Measurements from ENCODE around the gene KNTC1.

The KNTC1 gene

GRCh38 chr12:122635471-122635870, 108.4 kb downstream of the KNTC1 start:
- no peak overlapping the region for H3K9ac ChIP-seq (ENCODE audit: low read depth, low read length, poor library complexity, severe bottlenecking)
- H3K9me3 ChIP-seq (ENCODE audit: insufficient read depth, low read depth, low read length) = no peaks in the 10 kb centered on the region
- no peak overlapping the region for H3K4me2 ChIP-seq (ENCODE audit: low read depth, low read length, poor library complexity, severe bottlenecking)
- H3K79me2 ChIP-seq (ENCODE audit: insufficient read depth, low read length) = no peaks in the 10 kb centered on the region
- H2AFZ ChIP-seq (ENCODE audit: low read length) = no peak overlapping the region
- no peaks in the 10 kb centered on the region for H3F3A ChIP-seq (ENCODE audit: low read depth)
- no peak overlapping the region for H3K4me3 ChIP-seq (ENCODE audit: low read length, poor library complexity, severe bottlenecking)
- peaks cover 28% of the 10 kb centered on the region; the same call in 1 of the 2 replicates for H3K36me3 ChIP-seq (ENCODE audit: insufficient read depth, low read length)
- H3K4me1 ChIP-seq (ENCODE audit: insufficient read depth, low read length, poor library complexity, severe bottlenecking) = no peaks in the 10 kb centered on the region
- no peaks in the 10 kb centered on the region for H3K27me3 ChIP-seq (ENCODE audit: insufficient read depth, low read length, poor library complexity, severe bottlenecking)
- TF ChIP-seq CTCF (conservative IDR thresholded peaks at IDR 0.05; ENCODE audit: low read length) = no peak
- no peak for TF ChIP-seq EZH2phosphoT487 (IDR thresholded peaks at IDR 0.05; ENCODE audit: borderline replicate concordance)
- no peaks in the 10 kb centered on the region for H4K20me1 ChIP-seq (ENCODE audit: insufficient read depth, low read length, poor library complexity, severe bottlenecking)
- H3K9me2 ChIP-seq (replicated peaks; ENCODE audit: low read depth, low read length) = no peaks in the 10 kb centered on the region

- no peaks in the 10 kb centered on the region for H3K79me2 ChIP-seq (ENCODE audit: insufficient read depth, low read length)
- no peaks in the 10 kb centered on the region for H3K4me1 ChIP-seq (ENCODE audit: insufficient read depth, low read length, poor library complexity, severe bottlenecking)
These were observed 116.3 kb downstream of the KNTC1 start for GRCh38 chr12:122643207-122643805.

GRCh38 chr12:122646517-122647217, 119.6 kb downstream of the KNTC1 start:
- H3K79me2 ChIP-seq (ENCODE audit: insufficient read depth, low read length) = no peaks in the 10 kb centered on the region
- H3F3A ChIP-seq (ENCODE audit: low read depth) = no peaks in the 10 kb centered on the region
- H3K4me3 ChIP-seq (ENCODE audit: low read length, poor library complexity, severe bottlenecking) = no peak overlapping the region
- no peak overlapping the region for H3K9ac ChIP-seq (ENCODE audit: low read depth, low read length, poor library complexity, severe bottlenecking)
- no peaks in the 10 kb centered on the region for H3K36me3 ChIP-seq (ENCODE audit: insufficient read depth, low read length)
- no peak overlapping the region for H3K4me2 ChIP-seq (ENCODE audit: low read depth, low read length, poor library complexity, severe bottlenecking)
- no peak overlapping the region for H2AFZ ChIP-seq (ENCODE audit: low read length)
- no peaks in the 10 kb centered on the region for H3K9me2 ChIP-seq (replicated peaks; ENCODE audit: low read depth, low read length)
- H3K4me1 ChIP-seq (ENCODE audit: insufficient read depth, low read length, poor library complexity, severe bottlenecking) = no peaks in the 10 kb centered on the region
- TF ChIP-seq EZH2phosphoT487 (IDR thresholded peaks at IDR 0.05; ENCODE audit: borderline replicate concordance) = no peak
- no peak for TF ChIP-seq CTCF (conservative IDR thresholded peaks at IDR 0.05; ENCODE audit: low read length)
- H3K27me3 ChIP-seq (ENCODE audit: insufficient read depth, low read length, poor library complexity, severe bottlenecking) = no peaks in the 10 kb centered on the region
- H3K9me3 ChIP-seq (ENCODE audit: insufficient read depth, low read depth, low read length) = no peaks in the 10 kb centered on the region
- no peaks in the 10 kb centered on the region for H4K20me1 ChIP-seq (ENCODE audit: insufficient read depth, low read length, poor library complexity, severe bottlenecking)

More at GRCh38 chr12:122643207-122643805, 116.3 kb downstream of the KNTC1 start:
- no peak overlapping the region for H2AFZ ChIP-seq (ENCODE audit: low read length)
- no peaks in the 10 kb centered on the region for H4K20me1 ChIP-seq (ENCODE audit: insufficient read depth, low read length, poor library complexity, severe bottlenecking)
- no peaks in the 10 kb centered on the region for H3K9me2 ChIP-seq (replicated peaks; ENCODE audit: low read depth, low read length)
- H3K9ac ChIP-seq (ENCODE audit: low read depth, low read length, poor library complexity, severe bottlenecking) = no peak overlapping the region
- no peaks in the 10 kb centered on the region for H3K27me3 ChIP-seq (ENCODE audit: insufficient read depth, low read length, poor library complexity, severe bottlenecking)
- H3K4me3 ChIP-seq (ENCODE audit: low read length, poor library complexity, severe bottlenecking) = no peak overlapping the region
- H3F3A ChIP-seq (ENCODE audit: low read depth) = no peaks in the 10 kb centered on the region
- no peaks in the 10 kb centered on the region for H3K36me3 ChIP-seq (ENCODE audit: insufficient read depth, low read length)
- TF ChIP-seq CTCF (conservative IDR thresholded peaks at IDR 0.05; ENCODE audit: low read length) = no peak
- no peak for TF ChIP-seq EZH2phosphoT487 (IDR thresholded peaks at IDR 0.05; ENCODE audit: borderline replicate concordance)
- H3K4me2 ChIP-seq (ENCODE audit: low read depth, low read length, poor library complexity, severe bottlenecking) = no peak overlapping the region
- H3K9me3 ChIP-seq (ENCODE audit: insufficient read depth, low read depth, low read length) = no peaks in the 10 kb centered on the region
